ENCODE measurements around the gene SP100. TPM values are rescaled to one million over a fixed set of nuclear protein-coding genes. Genes with fewer than 3 reads are reported as not detected.

Gene SP100
- total RNA-seq, 4 donors from 2014 or later = 70.1 to 102 (median 92.5) TPM

- WGBS, 2 donors (ENCODE audit: low coverage in 1 of 2) = 57 to 69% methylated on average over 4 of the region's 4 CpGs
- H3K27me3 ChIP-seq = no peaks in the 10 kb centered on the region
- ATAC-seq = peak; percentile 62
- H3K4me3 ChIP-seq = no peak overlapping the region
- H3K36me3 ChIP-seq = peaks cover 0 to 37% of the 10 kb centered on the region in 2 donors
- H3K27ac ChIP-seq = peak overlapping the region in 2 of 4 donors; percentile 6 to 13
- TF ChIP-seq CTCF (IDR thresholded peaks at IDR 0.05) = no peak
- TF ChIP-seq POLR2AphosphoS5 (IDR thresholded peaks at IDR 0.05) = peak; percentile 28
- peaks cover 0 to 21% (median 0%) of the 10 kb centered on the region in 3 donors for H3K4me1 ChIP-seq
- peaks cover 0 to 2% (median 0%) of the 10 kb centered on the region in 3 donors for H3K9me3 ChIP-seq
Measured at GRCh38 chr2:230441227-230441897, 25.4 kb downstream of the SP100 start.

- H3K36me3 ChIP-seq = peaks cover 0 to 55% of the 10 kb centered on the region in 2 donors
- WGBS, 2 donors (ENCODE audit: low coverage in 1 of 2) = 84% methylated on average over 2 of the region's 2 CpGs; no CpG with 5 or more reads in 1 of the 2 donors
Measured at GRCh38 chr2:230443541-230443940, 27.5 kb downstream of the SP100 start.

GRCh38 chr2:230444832-230445231 lies 28.8 kb downstream of the SP100 start:
- Histone ChIP-seq H3K27ac (no peak overlapping the region), H3K36me3 (peaks cover 0 to 68% of the 10 kb centered on the region in 2 donors), H3K27me3 (no peaks in the 10 kb centered on the region), H3K9me3 (no peaks in the 10 kb centered on the region), H3K4me3 (no peak overlapping the region), H3K4me1 (peaks cover 0 to 26% (median 0%) of the 10 kb centered on the region in 3 donors)
- TF ChIP-seq POLR2A (IDR thresholded peaks at IDR 0.05) (no peak), POLR2AphosphoS5 (IDR thresholded peaks at IDR 0.05) (no peak), CTCF (IDR thresholded peaks at IDR 0.05) (no peak), EP300 (IDR thresholded peaks at IDR 0.05) (no peak)
- no peak for ATAC-seq
- 50 to 86% methylated on average over 2 of the region's 2 CpGs for WGBS, 2 donors (ENCODE audit: low coverage in 1 of 2)

More at GRCh38 chr2:230443541-230443940, 27.5 kb downstream of the SP100 start:
- Histone ChIP-seq H3K4me3 (no peak overlapping the region), H3K9me3 (no peaks in the 10 kb centered on the region), H3K4me1 (peaks cover 0 to 26% (median 0%) of the 10 kb centered on the region in 3 donors), H3K27me3 (no peaks in the 10 kb centered on the region), H3K27ac (no peak overlapping the region)
- TF ChIP-seq POLR2A (IDR thresholded peaks at IDR 0.05) (no peak), EP300 (IDR thresholded peaks at IDR 0.05) (no peak), POLR2AphosphoS5 (IDR thresholded peaks at IDR 0.05) (no peak), CTCF (IDR thresholded peaks at IDR 0.05) (no peak)
- no peak for ATAC-seq

- Histone ChIP-seq H3K4me1 (peaks cover 0 to 15% (median 0%) of the 10 kb centered on the region in 3 donors), H3K36me3 (peaks cover 0 to 85% of the 10 kb centered on the region in 2 donors), H3K4me3 (no peak overlapping the region), H3K9me3 (no peaks in the 10 kb centered on the region), H3K27me3 (no peaks in the 10 kb centered on the region), H3K27ac (no peak overlapping the region)
- WGBS, 2 donors (ENCODE audit: low coverage in 1 of 2) = 78 to 100% methylated on average over 3 to 7 of the region's 7 CpGs
- no peak for ATAC-seq
- TF ChIP-seq EP300 (IDR thresholded peaks at IDR 0.05) (no peak), POLR2A (IDR thresholded peaks at IDR 0.05) (no peak), POLR2AphosphoS5 (IDR thresholded peaks at IDR 0.05) (no peak), CTCF (IDR thresholded peaks at IDR 0.05) (no peak)
Measured at GRCh38 chr2:230447036-230447435, 31.0 kb downstream of the SP100 start.

Data from gastroesophageal sphincter (tissue), 4 donors.